Small intestine (tissue), 7 donors: ENCODE results near the gene SMYD3. TPM values are rescaled to one million over a fixed set of nuclear protein-coding genes. Genes with fewer than 3 reads are reported as not detected.

Source experiments
- DNase-seq, 2 donors: peaks; one replicate each; pipeline versions ENCODE4 v3.0.0 to v3.0.0-alpha.2; 2013
- FAIRE-seq: peaks from 2 replicates; lab custom pipeline; 2012; peaks lifted over from hg19 to GRCh38; lab: Jason Lieb, UNC
- H3K27ac ChIP-seq, 3 donors: one replicate each; pipeline ENCODE4 v1.5.1; 2013; ENCODE audit warnings: low read length in 2 of 3, mild to moderate bottlenecking in 2 of 3, control low read depth in 1 of 3, inconsistent platforms in 1 of 3, low read depth in 1 of 3, moderate library complexity in 1 of 3
- H3K27me3 ChIP-seq, 3 donors: one replicate each; pipeline ENCODE4 v1.6.1; 2013; ENCODE audit warnings: low read length in 3 of 3, inconsistent platforms in 1 of 3; ENCODE audit not compliant: control insufficient read depth in 3 of 3, insufficient read depth in 3 of 3
- H3K36me3 ChIP-seq, 3 donors: one replicate each; pipeline ENCODE4 v1.6.1; 2013; ENCODE audit warnings: low read length in 3 of 3, inconsistent platforms in 1 of 3, low read depth in 1 of 3, mild to moderate bottlenecking in 1 of 3, moderate library complexity in 1 of 3; ENCODE audit not compliant: control insufficient read depth in 3 of 3, insufficient read depth in 2 of 3
- H3K4me1 ChIP-seq, 3 donors: one replicate each; pipeline ENCODE4 v1.6.1; 2013; ENCODE audit warnings: low read length in 2 of 3, inconsistent platforms in 1 of 3, low read depth in 1 of 3, mild to moderate bottlenecking in 1 of 3, moderate library complexity in 1 of 3; ENCODE audit not compliant: control insufficient read depth in 3 of 3, insufficient read depth in 2 of 3
- H3K4me3 ChIP-seq, 3 donors: one replicate each; pipeline ENCODE4 v1.5.1; 2013; ENCODE audit warnings: low read length in 3 of 3, control low read depth in 1 of 3, inconsistent platforms in 1 of 3, low read depth in 1 of 3, mild to moderate bottlenecking in 1 of 3, moderate library complexity in 1 of 3
- H3K9me3 ChIP-seq, 2 donors: one replicate each; pipeline ENCODE4 v1.6.1; 2013; ENCODE audit warnings: low read depth in 1 of 2, low read length in 1 of 2; ENCODE audit not compliant: control insufficient read depth in 2 of 2, insufficient read depth in 1 of 2
- WGBS, 3 donors: extraction: QIAGEN DNeasy Blood & Tissue Kit; methylation state at CpG; one replicate each; pipeline ENCODE4 v1.1.7; 2013; 5-methylcytosine and 5-hydroxymethylcytosine counted together
- polyA plus RNA-seq, 4 donors: library from polyadenylated mRNA; stranded (reverse) in 3 of 4; unstranded in 1 of 4; fragments of 200-250 nt in 3 of 4; fragments of 120-200 nt in 1 of 4; gene quantifications; one replicate each; pipeline versions ENCODE4 v1.2.1 to v1.2.3, GENCODE V29; 2013
- donor health status: healthy with polysubstance abuse.
- donor health status: control.
- donor health status: control.
- donor health status: Bipolar disorder and iron deficiency.
- donor health status: healthy.

SMYD3 gene
- polyA plus RNA-seq, 4 donors: 5.4 to 10.1 (median 8.5) TPM

- Histone ChIP-seq H3K27me3 (no peaks in the 10 kb centered on the region), H3K4me3 (no peak overlapping the region), H3K27ac (no peak overlapping the region), H3K9me3 (no peaks in the 10 kb centered on the region), H3K36me3 (no peaks in the 10 kb centered on the region), H3K4me1 (no peaks in the 10 kb centered on the region)
- DNase-seq (no peak), FAIRE-seq (no peak)
- 74 to 92% (median 83%) methylated on average over 4 of the region's 4 CpGs for WGBS, 3 donors
Measured at GRCh38 chr1:246160374-246160773, 346.7 kb downstream of the SMYD3 start.

DNA sequence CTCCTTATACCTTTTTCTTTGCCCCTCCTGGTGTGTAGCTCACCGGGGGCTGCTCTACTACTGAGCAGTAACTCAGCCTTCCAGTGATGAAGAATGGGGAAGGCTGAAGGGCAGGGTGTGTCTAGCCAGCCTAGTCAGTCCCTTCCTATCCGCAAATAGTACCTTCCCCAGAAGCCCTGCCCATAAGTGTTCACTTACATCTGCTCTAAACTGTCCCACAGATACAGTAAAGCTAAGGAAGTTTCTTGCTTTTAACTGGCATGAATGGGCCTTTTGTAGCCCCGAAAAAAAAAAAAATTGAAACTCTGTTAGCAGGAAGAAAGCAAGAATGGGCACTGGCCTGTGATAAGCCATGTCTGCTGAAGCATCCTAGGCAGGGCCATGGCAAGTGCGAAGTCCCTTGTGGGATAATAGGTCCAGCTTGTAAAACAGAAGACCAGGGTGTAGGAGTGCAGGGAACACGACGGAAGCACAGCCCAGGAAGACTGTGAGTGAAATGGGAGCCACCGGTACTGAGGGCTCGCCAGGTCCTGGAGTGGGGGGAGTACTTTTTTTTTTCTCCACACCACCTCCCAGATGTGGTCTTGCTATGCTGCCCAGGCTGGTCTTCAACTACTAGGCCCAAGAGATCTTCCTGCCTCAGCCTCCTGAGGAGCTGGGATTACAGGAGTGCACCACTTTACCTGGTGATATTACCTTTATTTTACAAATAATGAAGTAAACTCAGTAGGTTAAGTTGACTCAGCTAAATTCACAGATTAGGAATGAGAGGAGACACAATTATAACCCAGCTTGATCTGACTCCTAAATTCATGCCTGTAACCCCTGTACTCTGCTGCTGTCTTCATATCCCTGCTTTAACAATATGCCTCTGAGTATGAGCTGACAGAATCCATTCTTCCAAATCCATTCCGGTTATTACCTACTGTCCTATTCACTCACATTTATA is 347.5 kb downstream of the SMYD3 start:
- Histone ChIP-seq H3K36me3 (no peaks in the 10 kb centered on the region), H3K4me3 (no peak overlapping the region), H3K9me3 (no peaks in the 10 kb centered on the region), H3K27ac (no peak overlapping the region), H3K4me1 (no peaks in the 10 kb centered on the region), H3K27me3 (no peaks in the 10 kb centered on the region)
- peak in 1 of 2 donors; percentile 4 for DNase-seq
- 82 to 89% (median 88%) methylated on average over 9 of the region's 9 CpGs for WGBS, 3 donors
- FAIRE-seq: no peak

GRCh38 chr1:246158131-246158530 is 348.9 kb downstream of the SMYD3 start:
- FAIRE-seq: no peak
- 78 to 85% (median 80%) methylated on average over 2 of the region's 2 CpGs for WGBS, 3 donors

GRCh38 chr1:246157516-246157915 is 349.6 kb downstream of the SMYD3 start:
- DNase-seq (no peak), FAIRE-seq (no peak)
- H3K27ac ChIP-seq: no peak overlapping the region
- H3K36me3 ChIP-seq: no peaks in the 10 kb centered on the region
- H3K9me3 ChIP-seq: no peaks in the 10 kb centered on the region
- H3K4me1 ChIP-seq: peaks cover 0 to 2% (median 0%) of the 10 kb centered on the region in 3 donors
- H3K4me3 ChIP-seq: no peak overlapping the region
- WGBS, 3 donors: 72 to 75% (median 73%) methylated on average over 2 of the region's 2 CpGs
- H3K27me3 ChIP-seq: no peaks in the 10 kb centered on the region

More at GRCh38 chr1:246158131-246158530, 348.9 kb downstream of the SMYD3 start:
- no peaks in the 10 kb centered on the region for H3K9me3 ChIP-seq
- H3K27ac ChIP-seq: no peak overlapping the region
- H3K4me1 ChIP-seq: peaks cover 0 to 2% (median 0%) of the 10 kb centered on the region in 3 donors
- no peak for DNase-seq
- no peaks in the 10 kb centered on the region for H3K36me3 ChIP-seq
- no peaks in the 10 kb centered on the region for H3K27me3 ChIP-seq
- H3K4me3 ChIP-seq: no peak overlapping the region

GRCh38 chr1:246156847-246157246 is 350.2 kb downstream of the SMYD3 start:
- Histone ChIP-seq H3K27ac (no peak overlapping the region), H3K4me3 (no peak overlapping the region)
- 95 to 96% (median 95%) methylated on average over 12 of the region's 12 CpGs for WGBS, 3 donors

DNA sequence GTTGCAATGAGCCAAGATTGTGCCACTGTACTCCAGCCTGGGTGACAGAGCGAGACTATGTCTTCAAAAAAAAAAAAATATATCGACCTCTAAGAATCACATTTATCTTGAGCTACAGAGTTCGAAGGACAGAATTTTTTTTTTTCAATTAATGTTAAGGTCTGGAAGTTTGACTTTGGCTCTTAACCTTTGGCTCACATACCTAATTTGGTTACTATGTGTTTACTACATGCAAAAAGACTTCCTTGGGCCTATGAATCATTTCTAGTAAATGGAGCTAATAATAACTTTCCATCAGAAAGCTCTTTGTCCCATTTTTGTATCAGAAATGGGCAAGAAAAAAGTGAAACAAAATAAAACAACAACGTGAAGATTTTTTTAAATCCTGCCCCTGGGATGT is 351.2 kb downstream of the SMYD3 start:
- 37 to 69% (median 62%) methylated on average over 4 of the region's 4 CpGs for WGBS, 3 donors
- Histone ChIP-seq H3K4me1 (peaks cover 0 to 2% (median 0%) of the 10 kb centered on the region in 3 donors), H3K9me3 (no peaks in the 10 kb centered on the region), H3K27ac (no peak overlapping the region), H3K4me3 (no peak overlapping the region), H3K36me3 (no peaks in the 10 kb centered on the region), H3K27me3 (no peaks in the 10 kb centered on the region)
- DNase-seq: peak; percentile 17 to 19
- no peak for FAIRE-seq

More at GRCh38 chr1:246156847-246157246, 350.2 kb downstream of the SMYD3 start:
- H3K9me3 ChIP-seq: no peaks in the 10 kb centered on the region
- H3K36me3 ChIP-seq: no peaks in the 10 kb centered on the region
- FAIRE-seq (no peak), DNase-seq (no peak)
- H3K4me1 ChIP-seq: peaks cover 0 to 2% (median 0%) of the 10 kb centered on the region in 3 donors
- no peaks in the 10 kb centered on the region for H3K27me3 ChIP-seq

DNA sequence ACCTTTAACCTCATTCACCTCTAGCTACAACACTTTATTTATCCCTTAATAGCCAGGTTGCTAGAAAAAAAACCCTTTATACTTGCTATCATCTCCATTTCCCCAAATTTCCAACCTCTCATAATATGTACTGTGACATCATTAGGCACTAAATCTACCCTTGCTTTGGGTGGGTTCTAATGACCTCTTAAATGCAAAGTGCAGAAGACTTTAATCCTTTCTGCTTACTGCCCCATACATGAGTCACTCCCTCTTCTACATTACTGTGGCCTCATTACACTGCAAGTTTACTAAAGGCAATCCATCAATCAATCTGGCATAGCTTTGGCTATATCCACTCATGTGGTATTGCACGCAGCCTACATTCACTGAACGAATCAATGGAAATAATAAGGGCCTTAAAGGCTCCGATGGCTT is 353.3 kb downstream of the SMYD3 start:
- H3K4me1 ChIP-seq: peaks cover 0 to 2% (median 0%) of the 10 kb centered on the region in 3 donors
- H3K9me3 ChIP-seq: no peaks in the 10 kb centered on the region
- no peaks in the 10 kb centered on the region for H3K27me3 ChIP-seq
- no peak overlapping the region for H3K27ac ChIP-seq
- DNase-seq (no peak), FAIRE-seq (no peak)
- WGBS, 3 donors: 91 to 94% (median 93%) methylated on average over 3 of the region's 3 CpGs
- no peaks in the 10 kb centered on the region for H3K36me3 ChIP-seq
- no peak overlapping the region for H3K4me3 ChIP-seq

DNA sequence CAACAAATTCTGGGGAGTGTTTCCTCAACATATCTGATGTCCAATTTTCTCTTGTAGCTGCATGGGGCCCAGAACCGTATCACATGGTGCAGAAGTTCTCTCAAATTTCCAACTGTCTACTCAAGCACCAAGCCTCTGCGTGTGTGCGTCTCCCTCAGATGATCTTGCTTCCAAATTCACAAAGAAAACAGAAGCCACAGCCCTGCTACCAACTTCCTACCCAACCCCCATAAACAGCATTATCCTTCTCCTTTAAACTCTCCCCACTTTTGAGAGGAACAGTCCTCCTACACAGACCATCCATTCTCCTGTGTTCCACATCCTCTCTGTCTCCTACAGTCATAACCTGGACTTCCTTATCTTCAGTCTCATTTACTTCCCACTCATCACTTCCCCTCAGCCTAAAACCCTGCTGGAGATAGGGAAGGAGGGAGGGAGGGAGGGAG is 354.1 kb downstream of the SMYD3 start:
- WGBS, 3 donors: 86 to 96% (median 93%) methylated on average over 3 of the region's 3 CpGs
- H3K4me3 ChIP-seq: no peak overlapping the region
- no peak for FAIRE-seq
- H3K36me3 ChIP-seq: no peaks in the 10 kb centered on the region
- no peak overlapping the region for H3K27ac ChIP-seq
- peaks cover 0 to 8% of the 10 kb centered on the region in 2 donors for H3K9me3 ChIP-seq
- peaks cover 0 to 2% (median 0%) of the 10 kb centered on the region in 3 donors for H3K4me1 ChIP-seq
- DNase-seq: no peak
- no peaks in the 10 kb centered on the region for H3K27me3 ChIP-seq
